Measurements from ENCODE around the gene OSBPL10. TPM values are rescaled to one million over a fixed set of nuclear protein-coding genes. Genes with fewer than 3 reads are reported as not detected.

The OSBPL10 gene
- total RNA-seq, 1 experiment from 2014 or later: 74.7 TPM

DNA sequence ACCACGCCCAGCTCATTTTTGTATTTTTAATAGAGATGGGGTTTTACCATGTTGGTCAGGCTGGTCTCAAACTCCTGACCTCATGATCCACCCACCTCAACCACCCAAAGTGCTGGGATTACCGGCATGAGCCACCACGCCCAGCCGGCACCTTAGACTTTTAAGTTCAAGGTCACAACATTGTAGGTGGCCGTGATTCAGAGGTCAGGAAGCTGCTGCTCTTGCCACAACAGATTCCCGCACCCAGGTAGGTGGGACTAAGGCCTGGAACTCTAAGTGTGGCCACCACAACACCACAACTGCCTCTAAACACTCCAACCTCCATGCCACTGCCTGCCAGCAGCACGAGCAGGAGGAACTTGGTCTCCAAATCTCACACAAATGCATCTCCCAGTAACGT is 251.5 kb downstream of the OSBPL10 start:
- Mint-ChIP-seq H3K4me1 (ENCODE audit: low read depth, unreplicated experiment) (no peaks in the 10 kb centered on the region), H3K27ac (ENCODE audit: unreplicated experiment) (no peak overlapping the region), H3K36me3 (ENCODE audit: insufficient read depth, unreplicated experiment) (no peaks in the 10 kb centered on the region), H3K4me3 (ENCODE audit: low read depth, unreplicated experiment) (no peak overlapping the region), H3K9me3 (ENCODE audit: low read depth, unreplicated experiment) (no peaks in the 10 kb centered on the region), H3K27me3 (ENCODE audit: unreplicated experiment) (no peaks in the 10 kb centered on the region)
- intact Hi-C loops (cut with micrococcal nuclease; ENCODE audit: unreplicated experiment): no loop called here
- CTCF ChIA-PET: no interaction called here
- no peak for TF ChIP-seq CTCF (IDR thresholded peaks at IDR 0.05; ENCODE audit: unreplicated experiment)
- no peak for DNase-seq
- BruUV-seq (replicated peaks): no TSS peak

GRCh38 chr3:31729082-31729481 is 252.0 kb downstream of the OSBPL10 start:
- CTCF ChIA-PET: no interaction called here
- no peak overlapping the region for H3K27ac Mint-ChIP-seq (ENCODE audit: unreplicated experiment)
- H3K4me1 Mint-ChIP-seq (ENCODE audit: low read depth, unreplicated experiment): no peaks in the 10 kb centered on the region
- intact Hi-C loops (cut with micrococcal nuclease; ENCODE audit: unreplicated experiment): no loop called here
- H3K4me3 Mint-ChIP-seq (ENCODE audit: low read depth, unreplicated experiment): no peak overlapping the region
- no peak for TF ChIP-seq CTCF (IDR thresholded peaks at IDR 0.05; ENCODE audit: unreplicated experiment)
- BruUV-seq (replicated peaks): no TSS peak
- no peak for DNase-seq
- H3K36me3 Mint-ChIP-seq (ENCODE audit: insufficient read depth, unreplicated experiment): no peaks in the 10 kb centered on the region
- no peaks in the 10 kb centered on the region for H3K27me3 Mint-ChIP-seq (ENCODE audit: unreplicated experiment)
- no peaks in the 10 kb centered on the region for H3K9me3 Mint-ChIP-seq (ENCODE audit: low read depth, unreplicated experiment)

DNA sequence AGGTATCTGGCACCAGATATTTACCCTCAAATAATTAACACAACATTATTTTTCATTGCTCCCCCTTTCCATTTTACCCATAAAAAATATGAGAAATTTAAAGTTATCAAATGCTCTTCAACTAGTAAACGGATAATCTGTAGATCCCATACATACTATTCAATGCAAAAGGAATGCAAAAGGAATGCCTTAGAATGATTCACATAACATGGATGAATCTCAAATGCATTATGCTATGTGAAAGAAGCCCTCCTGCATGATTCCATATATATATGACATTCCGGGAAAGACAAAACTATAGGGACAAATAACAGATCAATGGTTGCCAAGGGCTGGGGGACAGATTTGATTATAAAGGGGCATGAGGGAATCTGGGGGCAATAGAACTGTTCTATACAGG is 252.7 kb downstream of the OSBPL10 start:
- Mint-ChIP-seq H3K4me3 (ENCODE audit: low read depth, unreplicated experiment) (no peak overlapping the region), H3K4me1 (ENCODE audit: low read depth, unreplicated experiment) (no peaks in the 10 kb centered on the region), H3K27ac (ENCODE audit: unreplicated experiment) (no peak overlapping the region), H3K27me3 (ENCODE audit: unreplicated experiment) (no peaks in the 10 kb centered on the region), H3K36me3 (ENCODE audit: insufficient read depth, unreplicated experiment) (no peaks in the 10 kb centered on the region), H3K9me3 (ENCODE audit: low read depth, unreplicated experiment) (no peaks in the 10 kb centered on the region)
- TF ChIP-seq CTCF (IDR thresholded peaks at IDR 0.05; ENCODE audit: unreplicated experiment): no peak
- intact Hi-C loops (cut with micrococcal nuclease; ENCODE audit: unreplicated experiment): no loop called here
- DNase-seq: no peak
- CTCF ChIA-PET: no interaction called here
- no TSS peak for BruUV-seq (replicated peaks)

DNA sequence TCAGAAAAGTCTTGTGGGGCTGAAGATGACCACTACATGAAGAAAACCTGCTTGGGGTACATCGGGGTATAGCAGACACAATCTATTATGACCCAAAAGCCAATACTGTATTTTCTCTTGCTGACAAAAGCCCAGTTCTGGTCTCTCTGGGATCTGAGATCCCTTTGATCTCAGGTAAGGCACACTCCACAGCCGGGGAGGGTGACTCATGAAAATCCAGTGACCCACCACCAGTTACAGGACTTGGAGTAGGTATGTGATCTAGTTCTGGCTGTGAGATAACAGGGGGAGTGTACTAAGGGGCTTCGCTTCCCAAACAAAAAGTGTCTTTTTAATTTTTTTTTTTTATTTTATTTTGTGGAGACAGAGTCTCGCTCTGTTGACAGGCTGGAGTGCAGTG is 255.1 kb downstream of the OSBPL10 start:
- CTCF ChIA-PET: no interaction called here
- Mint-ChIP-seq H3K4me1 (ENCODE audit: low read depth, unreplicated experiment) (no peaks in the 10 kb centered on the region), H3K4me3 (ENCODE audit: low read depth, unreplicated experiment) (no peak overlapping the region), H3K27me3 (ENCODE audit: unreplicated experiment) (no peaks in the 10 kb centered on the region), H3K9me3 (ENCODE audit: low read depth, unreplicated experiment) (no peaks in the 10 kb centered on the region), H3K36me3 (ENCODE audit: insufficient read depth, unreplicated experiment) (no peaks in the 10 kb centered on the region), H3K27ac (ENCODE audit: unreplicated experiment) (no peak overlapping the region)
- DNase-seq: no peak
- intact Hi-C loops (cut with micrococcal nuclease; ENCODE audit: unreplicated experiment): no loop called here
- no TSS peak for BruUV-seq (replicated peaks)
- no peak for TF ChIP-seq CTCF (IDR thresholded peaks at IDR 0.05; ENCODE audit: unreplicated experiment)

GRCh38 chr3:31725568-31725967 is 255.5 kb downstream of the OSBPL10 start:
- H3K4me3 Mint-ChIP-seq (ENCODE audit: low read depth, unreplicated experiment): no peak overlapping the region
- no peaks in the 10 kb centered on the region for H3K27me3 Mint-ChIP-seq (ENCODE audit: unreplicated experiment)
- H3K27ac Mint-ChIP-seq (ENCODE audit: unreplicated experiment): no peak overlapping the region
- intact Hi-C loops (cut with micrococcal nuclease; ENCODE audit: unreplicated experiment): no loop called here
- TF ChIP-seq CTCF (IDR thresholded peaks at IDR 0.05; ENCODE audit: unreplicated experiment): no peak
- CTCF ChIA-PET: no interaction called here
- H3K4me1 Mint-ChIP-seq (ENCODE audit: low read depth, unreplicated experiment): no peaks in the 10 kb centered on the region
- H3K36me3 Mint-ChIP-seq (ENCODE audit: insufficient read depth, unreplicated experiment): no peaks in the 10 kb centered on the region
- BruUV-seq (replicated peaks): no TSS peak
- DNase-seq: no peak
- no peaks in the 10 kb centered on the region for H3K9me3 Mint-ChIP-seq (ENCODE audit: low read depth, unreplicated experiment)
